Esophagus muscularis mucosa (tissue), 4 donors: Measurements from ENCODE around the gene TAS2R39. TPM values are rescaled to one million over a fixed set of nuclear protein-coding genes. Genes with fewer than 3 reads are reported as not detected.
A peak's percentile ranks its signal among the peaks of the same experiment; 100 is the strongest.

Source experiments
- DNase-seq: peaks from one replicate; pipeline ENCODE4 v3.0.0-alpha.2; 2017; ENCODE audit errors: extremely low spot score
- H3K27ac ChIP-seq, 4 donors: fragments of 200-600 bp; sonication (generic); replicated peaks in 1 of 4; 1 replicate in 3 of 4; 2 replicates in 1 of 4; pipeline ENCODE4 v1.5.1; 2016 to 2019; ENCODE audit warnings: mild to moderate bottlenecking in 1 of 4
- H3K27me3 ChIP-seq, 4 donors: fragments of 200-600 bp; sonication (generic); one replicate each; pipeline versions ENCODE4 v1.5.1 to v1.6.0; 2016 to 2019
- H3K36me3 ChIP-seq, 4 donors: fragments of 200-600 bp; sonication (generic); one replicate each; pipeline ENCODE4 v1.5.1; 2016 to 2019
- H3K4me1 ChIP-seq, 4 donors: fragments of 200-600 bp; sonication (generic); one replicate each; pipeline ENCODE4 v1.5.1; 2016 to 2019
- H3K4me3 ChIP-seq, 4 donors: fragments of 200-600 bp; sonication (generic); 1 replicate in 2 of 4; 2 replicates in 2 of 4; pipeline ENCODE4 v1.5.1; 2016 to 2019; ENCODE audit warnings: mild to moderate bottlenecking in 4 of 4, moderate library complexity in 1 of 4
- H3K9me3 ChIP-seq, 4 donors: fragments of 200-600 bp; sonication (generic); 1 replicate in 3 of 4; 2 replicates in 1 of 4; pipeline ENCODE4 v1.5.1; 2016 to 2019
- CTCF ChIP-seq, 3 experiments: fragments of 200-600 bp in 2 of 3; fragments of 450-650 bp in 1 of 3; sonication (generic) in 2 of 3; IDR thresholded peaks; one replicate each; pipeline ENCODE4 v1.5.1; 2017 to 2019; ENCODE audit warnings: antibody characterized with exemption in 3 of 3, mild to moderate bottlenecking in 2 of 3, moderate library complexity in 1 of 3
- EP300 ChIP-seq: sonication (generic); formaldehyde crosslinking; IDR thresholded peaks from one replicate; pipeline ENCODE4 v1.6.1; 2017; ENCODE audit warnings: antibody characterized with exemption
- POLR2A ChIP-seq: fragments of 450-650 bp; IDR thresholded peaks from one replicate; pipeline ENCODE4 v1.6.1; 2017; ENCODE audit warnings: antibody characterized with exemption, moderate library complexity, mild to moderate bottlenecking, low read depth
- POLR2AphosphoS5 ChIP-seq, 2 donors: sonication (generic); formaldehyde crosslinking; IDR thresholded peaks; one replicate each; pipeline ENCODE4 v1.6.1; 2017; ENCODE audit warnings: antibody characterized with exemption in 2 of 2
- WGBS: methylation state at CpG from one replicate; pipeline ENCODE4 v1.1.5; 2018; 5-methylcytosine and 5-hydroxymethylcytosine counted together
- intact Hi-C: fragments of 100-400 bp; cut with DNase I; formaldehyde crosslinking; loops from one replicate; pipeline ENCODE4 v1.15.1; 2023
- total RNA-seq, 4 donors: library from RNA; depleted of rRNA; stranded (reverse); fragments of >200 nt; gene quantifications; one replicate each; pipeline versions ENCODE4 v1.1.0 to v1.2.1, GENCODE V29; 2016

The TAS2R39 gene
- total RNA-seq, 4 donors from 2014 or later: not detected

DNA sequence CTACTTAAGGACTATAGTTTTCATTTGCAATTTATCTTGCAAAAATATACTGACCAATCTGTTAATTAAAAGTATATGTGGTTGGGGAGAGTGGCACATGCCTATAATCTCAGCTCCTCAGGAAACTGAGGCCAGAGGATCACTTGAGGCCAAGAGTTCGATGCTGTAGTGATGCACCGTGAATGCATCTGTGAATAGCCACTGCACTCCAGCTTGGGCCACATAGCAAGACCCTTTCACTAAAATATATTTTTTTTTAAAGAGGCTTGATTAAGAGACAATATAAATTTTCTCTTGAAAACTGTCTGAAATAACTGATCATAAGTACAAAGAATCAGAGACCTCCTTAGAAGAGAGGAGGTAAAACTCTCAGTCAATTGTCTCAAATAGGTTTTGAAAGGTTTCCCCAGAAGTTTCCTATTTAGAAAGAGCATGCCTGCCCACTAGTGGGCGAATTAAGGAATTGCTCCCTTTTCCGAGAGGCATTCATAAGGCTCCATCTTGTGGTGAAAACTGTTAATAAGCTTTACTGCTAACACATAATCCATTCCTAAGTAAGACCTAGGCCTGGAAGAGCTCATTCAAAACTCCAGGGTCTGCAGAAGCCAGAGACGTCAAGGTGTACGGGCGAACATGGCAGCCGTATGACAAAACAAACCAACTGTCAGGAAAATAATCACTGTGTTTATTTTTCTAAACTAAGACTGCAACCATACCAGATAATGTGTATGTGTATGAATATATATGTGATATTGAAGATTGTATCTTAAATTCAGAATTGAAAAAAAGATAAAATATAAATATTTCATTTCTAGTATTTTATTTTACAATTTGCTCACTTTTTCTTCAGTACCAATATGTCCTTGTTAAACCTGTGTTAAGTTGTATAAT lies 31.8 kb downstream of the TAS2R39 start:
- Histone ChIP-seq H3K27me3 (peaks cover 0 to 2% (median 0%) of the 10 kb centered on the region in 4 donors), H3K36me3 (no peaks in the 10 kb centered on the region), H3K9me3 (no peaks in the 10 kb centered on the region), H3K4me1 (peaks cover 0 to 14% (median 4%) of the 10 kb centered on the region in 4 donors), H3K4me3 (no peak overlapping the region), H3K27ac (no peak overlapping the region)
- TF ChIP-seq CTCF (IDR thresholded peaks at IDR 0.05): peak in 2 of 3 experiments; percentile 98 to 99
- TF ChIP-seq POLR2A: no peak
- intact Hi-C loops: loop anchor here (1.0 to 2.0 kb wide), 2 partner anchors 206 to 360 kb away; partner anchors contain the start of gene EPHB6
- no peak for DNase-seq
- 24% methylated on average over 8 of the region's 8 CpGs for WGBS

- Histone ChIP-seq H3K27ac (peak overlapping the region in 1 of 4 donors; percentile 23), H3K4me3 (no peak overlapping the region), H3K4me1 (peaks cover 0 to 14% (median 4%) of the 10 kb centered on the region in 4 donors), H3K9me3 (no peaks in the 10 kb centered on the region), H3K27me3 (peaks cover 0 to 2% (median 0%) of the 10 kb centered on the region in 4 donors), H3K36me3 (no peaks in the 10 kb centered on the region)
- no peak for TF ChIP-seq POLR2AphosphoS5 (IDR thresholded peaks at IDR 0.05)
- no peak for TF ChIP-seq CTCF (IDR thresholded peaks at IDR 0.05)
- no peak for TF ChIP-seq EP300
- no peak for TF ChIP-seq POLR2A
- 61% methylated on average over 6 of the region's 6 CpGs for WGBS
- intact Hi-C loops: no loop called here
- no peak for DNase-seq
These were observed 32.9 kb downstream of the TAS2R39 start for GRCh38 chr7:143216151-143216550.

DNA sequence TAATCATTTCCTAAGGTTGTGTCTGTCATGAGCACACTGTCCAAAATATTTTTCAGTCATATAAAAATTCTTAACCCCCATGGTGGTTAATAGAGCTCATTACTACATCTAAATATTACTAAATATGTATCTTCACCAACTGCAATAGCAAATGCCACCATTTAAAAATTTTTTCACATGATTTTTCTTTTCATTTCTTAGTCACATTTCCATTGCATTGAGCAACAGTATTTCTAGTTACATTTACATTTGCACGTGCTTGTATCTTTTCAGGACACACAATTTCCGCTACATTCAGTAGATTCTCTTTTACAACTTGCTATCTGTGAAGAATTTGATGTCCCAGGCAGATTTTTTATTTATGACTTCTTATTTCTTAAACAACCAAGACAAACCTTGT lies 33.5 kb downstream of the TAS2R39 start:
- no peaks in the 10 kb centered on the region for H3K9me3 ChIP-seq
- peaks cover 0 to 14% (median 4%) of the 10 kb centered on the region in 4 donors for H3K4me1 ChIP-seq
- H3K27me3 ChIP-seq: peaks cover 0 to 2% (median 0%) of the 10 kb centered on the region in 4 donors
- no peaks in the 10 kb centered on the region for H3K36me3 ChIP-seq
- TF ChIP-seq POLR2AphosphoS5 (IDR thresholded peaks at IDR 0.05) (no peak), POLR2A (no peak), EP300 (no peak), CTCF (IDR thresholded peaks at IDR 0.05) (no peak)
- intact Hi-C loops: no loop called here
- no peak overlapping the region for H3K27ac ChIP-seq
- 88% methylated on average over 2 of the region's 2 CpGs for WGBS
- no peak overlapping the region for H3K4me3 ChIP-seq
- DNase-seq: no peak

DNA sequence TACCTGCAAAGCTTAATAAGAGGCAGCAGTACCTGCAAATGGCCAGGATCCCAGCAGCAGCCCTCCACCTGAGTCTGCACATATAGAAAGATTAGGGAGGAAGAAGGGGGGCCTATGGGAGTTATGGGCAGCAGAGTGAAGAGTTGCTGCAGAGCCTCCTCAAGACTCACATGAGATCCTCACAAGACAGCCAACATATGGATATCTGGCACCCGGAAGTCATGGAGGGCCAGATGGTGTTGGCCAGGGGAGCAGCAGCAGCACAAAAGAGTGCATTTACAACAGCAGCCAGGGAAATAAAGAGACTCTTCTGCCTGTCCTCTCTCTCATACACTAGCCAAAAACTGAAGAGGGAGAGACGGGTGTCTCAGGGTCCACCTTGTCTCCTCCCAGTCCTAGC lies 34.6 kb downstream of the TAS2R39 start:
- Histone ChIP-seq H3K27ac (no peak overlapping the region), H3K9me3 (no peaks in the 10 kb centered on the region), H3K27me3 (peaks cover 0 to 2% (median 0%) of the 10 kb centered on the region in 4 donors), H3K36me3 (no peaks in the 10 kb centered on the region), H3K4me3 (no peak overlapping the region), H3K4me1 (peaks cover 0 to 14% (median 4%) of the 10 kb centered on the region in 4 donors)
- DNase-seq: no peak
- intact Hi-C loops: no loop called here
- no peak for TF ChIP-seq POLR2A
- no peak for TF ChIP-seq CTCF (IDR thresholded peaks at IDR 0.05)
- TF ChIP-seq EP300: no peak
- no peak for TF ChIP-seq POLR2AphosphoS5 (IDR thresholded peaks at IDR 0.05)
- WGBS: 73% methylated on average over 2 of the region's 2 CpGs
